ENCODE data around the gene SH3D21.

SH3D21 gene

GRCh38 chr1:36287595-36287994, 18.6 kb upstream of the SH3D21 start:
- Mint-ChIP-seq H3K27me3 (no peaks in the 10 kb centered on the region), H3K36me3 (peaks cover 58% of the 10 kb centered on the region), H3K27ac (no peak overlapping the region), H3K9me3 (no peaks in the 10 kb centered on the region), H3K4me1 (peaks cover 9% of the 10 kb centered on the region), H3K4me3 (no peak overlapping the region)
- ATAC-seq, result no peak

GRCh38 chr1:36295390-36295789, 10.8 kb upstream of the SH3D21 start:
- no peak for ATAC-seq
- Mint-ChIP-seq H3K9me3 (no peaks in the 10 kb centered on the region), H3K36me3 (peaks cover 54% of the 10 kb centered on the region), H3K27ac (no peak overlapping the region), H3K27me3 (no peaks in the 10 kb centered on the region), H3K4me1 (peaks cover 7% of the 10 kb centered on the region), H3K4me3 (no peak overlapping the region)

- no peak for ATAC-seq
- no peaks in the 10 kb centered on the region for H3K9me3 Mint-ChIP-seq
- H3K4me1 Mint-ChIP-seq, result peaks cover 7% of the 10 kb centered on the region
- H3K36me3 Mint-ChIP-seq, result peaks cover 55% of the 10 kb centered on the region
- H3K27ac Mint-ChIP-seq, result no peak overlapping the region
- H3K4me3 Mint-ChIP-seq, result no peak overlapping the region
- H3K27me3 Mint-ChIP-seq, result no peaks in the 10 kb centered on the region
These were observed 9.1 kb upstream of the SH3D21 start for GRCh38 chr1:36297062-36297461.

DNA sequence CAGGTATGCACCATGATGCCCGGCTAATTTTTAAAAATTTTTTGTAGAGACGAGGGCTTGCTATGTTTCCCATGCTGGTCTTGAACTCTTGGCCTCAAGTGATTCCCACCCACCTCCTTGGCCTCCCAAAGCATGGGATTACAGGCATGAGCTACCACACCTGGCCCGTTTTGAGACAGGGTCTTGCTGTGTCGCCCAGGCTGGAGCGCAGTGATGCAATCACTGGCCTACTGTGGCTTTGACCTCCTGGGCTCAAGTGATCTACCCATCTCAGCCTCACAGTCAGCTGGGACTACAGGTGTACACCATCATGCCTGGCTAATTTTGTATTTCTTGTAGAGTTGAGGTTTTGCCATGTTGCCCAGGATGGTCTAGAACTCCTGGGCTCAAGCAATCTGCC, 7.5 kb upstream of the SH3D21 start:
- no peaks in the 10 kb centered on the region for H3K9me3 Mint-ChIP-seq
- no peak overlapping the region for H3K4me3 Mint-ChIP-seq
- no peak overlapping the region for H3K27ac Mint-ChIP-seq
- no peaks in the 10 kb centered on the region for H3K27me3 Mint-ChIP-seq
- no peak for ATAC-seq
- H3K4me1 Mint-ChIP-seq, result peaks cover 11% of the 10 kb centered on the region
- peaks cover 64% of the 10 kb centered on the region for H3K36me3 Mint-ChIP-seq

- H3K27me3 Mint-ChIP-seq, result no peaks in the 10 kb centered on the region
- peaks cover 28% of the 10 kb centered on the region for H3K4me1 Mint-ChIP-seq
- peaks cover 66% of the 10 kb centered on the region for H3K36me3 Mint-ChIP-seq
- ATAC-seq, result no peak
- no peaks in the 10 kb centered on the region for H3K9me3 Mint-ChIP-seq
- no peak overlapping the region for H3K4me3 Mint-ChIP-seq
- peak overlapping the region; percentile 44 for H3K27ac Mint-ChIP-seq
These were observed 5.6 kb upstream of the SH3D21 start for GRCh38 chr1:36300526-36300925.

GRCh38 chr1:36301220-36301619, 4.9 kb upstream of the SH3D21 start:
- Mint-ChIP-seq H3K36me3 (peaks cover 59% of the 10 kb centered on the region), H3K27me3 (no peaks in the 10 kb centered on the region), H3K9me3 (no peaks in the 10 kb centered on the region), H3K27ac (peak overlapping the region; percentile 44), H3K4me1 (peaks cover 35% of the 10 kb centered on the region), H3K4me3 (no peak overlapping the region)
- no peak for ATAC-seq

DNA sequence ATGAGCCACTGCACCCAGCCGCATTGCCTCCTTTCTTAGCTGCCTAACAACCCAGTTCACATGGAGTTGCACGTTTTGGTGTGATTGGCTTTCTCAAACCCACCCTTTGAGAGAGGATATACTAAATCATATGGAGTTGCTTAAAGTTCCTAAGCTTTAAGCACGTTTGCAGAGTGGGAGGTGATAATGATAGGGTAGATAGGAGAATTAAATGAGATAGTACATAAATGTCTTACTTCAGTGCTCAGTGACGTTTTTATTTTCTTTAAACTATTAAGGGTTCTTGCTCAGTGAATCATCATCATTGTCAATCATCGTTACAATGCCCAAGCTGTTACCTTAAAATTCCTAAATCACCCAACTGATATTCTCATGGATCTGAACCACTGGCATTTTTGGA, 2.9 kb upstream of the SH3D21 start:
- peaks cover 53% of the 10 kb centered on the region for H3K36me3 Mint-ChIP-seq
- no peak overlapping the region for H3K4me3 Mint-ChIP-seq
- peak overlapping the region; percentile 5 for H3K27ac Mint-ChIP-seq
- no peaks in the 10 kb centered on the region for H3K27me3 Mint-ChIP-seq
- H3K4me1 Mint-ChIP-seq, result peaks cover 49% of the 10 kb centered on the region
- H3K9me3 Mint-ChIP-seq, result no peaks in the 10 kb centered on the region
- no peak for ATAC-seq

- peaks cover 55% of the 10 kb centered on the region for H3K36me3 Mint-ChIP-seq
- peak overlapping the region; percentile 40 for H3K4me3 Mint-ChIP-seq
- no peaks in the 10 kb centered on the region for H3K9me3 Mint-ChIP-seq
- H3K27me3 Mint-ChIP-seq, result no peaks in the 10 kb centered on the region
- ATAC-seq, result no peak
- H3K4me1 Mint-ChIP-seq, result peaks cover 49% of the 10 kb centered on the region
- H3K27ac Mint-ChIP-seq, result peak overlapping the region; percentile 5
These were observed 2.4 kb upstream of the SH3D21 start for GRCh38 chr1:36303650-36304360.

DNA sequence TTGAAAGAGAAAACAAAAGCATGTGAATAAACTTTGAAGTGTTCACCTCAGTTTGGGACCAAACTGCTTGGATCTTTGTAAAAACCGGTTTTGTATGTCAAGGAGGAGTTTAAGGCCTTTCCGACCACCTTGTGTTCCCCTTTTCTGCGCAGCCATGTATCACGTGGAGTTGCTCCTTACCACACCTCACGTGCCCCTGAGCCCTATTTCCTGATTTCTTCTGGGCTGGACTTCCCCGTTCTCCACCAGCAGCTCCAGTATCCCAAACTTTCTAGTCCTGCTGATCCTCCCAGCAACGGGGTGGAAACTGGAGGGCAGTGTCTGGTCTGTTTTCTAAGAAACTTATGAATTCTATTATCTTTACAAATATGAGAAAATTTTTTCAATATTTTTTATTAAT, 1.6 kb upstream of the SH3D21 start:
- no peak for ATAC-seq
- Mint-ChIP-seq H3K4me3 (no peak overlapping the region), H3K4me1 (peaks cover 48% of the 10 kb centered on the region), H3K27me3 (no peaks in the 10 kb centered on the region), H3K27ac (peak overlapping the region; percentile 66), H3K36me3 (peaks cover 58% of the 10 kb centered on the region), H3K9me3 (no peaks in the 10 kb centered on the region)

GRCh38 chr1:36304970-36305914, 926 bp upstream of the SH3D21 start:
- ATAC-seq, result no peak
- H3K4me1 Mint-ChIP-seq, result peaks cover 42% of the 10 kb centered on the region
- peak overlapping the region; percentile 95 for H3K4me3 Mint-ChIP-seq
- H3K9me3 Mint-ChIP-seq, result no peaks in the 10 kb centered on the region
- peak overlapping the region; percentile 66 for H3K27ac Mint-ChIP-seq
- no peaks in the 10 kb centered on the region for H3K27me3 Mint-ChIP-seq
- H3K36me3 Mint-ChIP-seq, result peaks cover 53% of the 10 kb centered on the region

GRCh38 chr1:36305915-36306209, 306 bp upstream of the SH3D21 start:
- H3K9me3 Mint-ChIP-seq, result no peaks in the 10 kb centered on the region
- peak overlapping the region; percentile 95 for H3K4me3 Mint-ChIP-seq
- peaks cover 47% of the 10 kb centered on the region for H3K36me3 Mint-ChIP-seq
- no peaks in the 10 kb centered on the region for H3K27me3 Mint-ChIP-seq
- no peak for ATAC-seq
- no peak overlapping the region for H3K27ac Mint-ChIP-seq
- H3K4me1 Mint-ChIP-seq, result peaks cover 42% of the 10 kb centered on the region

- peak overlapping the region; percentile 95 for H3K4me3 Mint-ChIP-seq
- H3K4me1 Mint-ChIP-seq, result peaks cover 42% of the 10 kb centered on the region
- peak overlapping the region; percentile 61 for H3K27ac Mint-ChIP-seq
- peaks cover 37% of the 10 kb centered on the region for H3K36me3 Mint-ChIP-seq
- ATAC-seq, result peak; percentile 99
- no peaks in the 10 kb centered on the region for H3K9me3 Mint-ChIP-seq
- no peaks in the 10 kb centered on the region for H3K27me3 Mint-ChIP-seq
These were observed 811 bp downstream of the SH3D21 start for GRCh38 chr1:36306902-36307456.

DNA sequence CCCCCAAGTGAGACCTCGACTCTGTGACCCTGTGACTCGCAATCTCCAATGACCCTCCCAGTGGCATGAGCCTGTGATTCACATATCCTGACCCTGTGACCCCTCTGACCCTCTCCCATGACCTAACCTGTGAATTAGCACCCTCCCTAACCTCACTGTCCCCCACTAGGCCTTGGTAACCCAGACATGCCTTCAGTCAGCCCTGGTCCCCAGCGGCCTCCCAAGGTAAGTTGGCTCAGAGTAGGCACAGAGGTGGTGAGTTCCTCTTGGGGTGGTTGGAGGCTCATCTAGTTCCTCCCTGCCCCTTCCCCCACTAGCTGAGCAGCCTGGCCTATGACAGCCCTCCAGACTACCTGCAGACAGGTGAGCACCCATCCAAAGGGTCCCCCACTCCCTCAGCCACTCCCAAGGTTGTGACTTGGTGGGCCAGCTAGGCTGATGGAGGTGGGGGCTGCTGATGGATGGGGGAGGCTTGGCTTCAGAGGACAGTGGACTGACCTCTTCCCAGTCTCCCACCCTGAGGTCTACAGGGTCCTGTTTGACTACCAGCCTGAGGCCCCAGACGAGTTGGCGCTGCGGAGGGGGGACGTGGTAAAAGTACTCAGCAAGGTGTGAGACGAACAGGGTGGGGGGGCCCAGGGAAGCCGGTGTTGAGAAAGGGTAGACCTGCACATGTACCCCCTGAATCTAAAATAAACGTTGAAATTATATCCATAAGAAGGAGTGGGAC, 1.6 kb downstream of the SH3D21 start:
- peak overlapping the region; percentile 95 for H3K4me3 Mint-ChIP-seq
- peaks cover 30% of the 10 kb centered on the region for H3K36me3 Mint-ChIP-seq
- H3K27me3 Mint-ChIP-seq, result no peaks in the 10 kb centered on the region
- ATAC-seq, result no peak
- H3K4me1 Mint-ChIP-seq, result peaks cover 42% of the 10 kb centered on the region
- no peak overlapping the region for H3K27ac Mint-ChIP-seq
- no peaks in the 10 kb centered on the region for H3K9me3 Mint-ChIP-seq

GRCh38 chr1:36309397-36309796, 3.2 kb downstream of the SH3D21 start:
- no peaks in the 10 kb centered on the region for H3K9me3 Mint-ChIP-seq
- ATAC-seq, result no peak
- no peaks in the 10 kb centered on the region for H3K27me3 Mint-ChIP-seq
- H3K4me1 Mint-ChIP-seq, result peaks cover 32% of the 10 kb centered on the region
- H3K27ac Mint-ChIP-seq, result no peak overlapping the region
- H3K36me3 Mint-ChIP-seq, result peaks cover 17% of the 10 kb centered on the region
- no peak overlapping the region for H3K4me3 Mint-ChIP-seq

DNA sequence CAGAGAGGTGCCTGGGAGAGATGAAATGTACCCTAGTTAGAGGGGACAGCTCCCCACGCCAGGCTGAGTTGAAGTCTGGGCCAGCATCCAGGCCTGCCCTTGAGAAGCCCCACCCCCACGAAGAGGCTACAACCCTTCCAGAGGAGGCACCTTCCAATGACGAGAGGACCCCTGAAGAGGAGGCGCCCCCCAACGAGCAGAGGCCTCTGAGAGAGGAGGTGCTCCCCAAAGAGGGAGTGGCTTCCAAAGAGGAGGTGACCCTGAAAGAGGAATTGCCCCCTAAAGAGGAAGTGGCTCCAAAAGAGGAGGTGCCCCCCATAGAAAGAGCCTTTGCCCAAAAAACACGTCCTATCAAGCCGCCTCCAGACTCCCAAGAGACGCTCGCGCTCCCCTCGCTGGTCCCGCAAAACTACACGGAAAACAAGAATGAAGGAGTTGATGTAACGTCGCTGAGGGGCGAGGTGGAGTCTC, 14.2 kb downstream of the SH3D21 start:
- no peaks in the 10 kb centered on the region for H3K36me3 Mint-ChIP-seq
- H3K27me3 Mint-ChIP-seq, result peaks cover 2% of the 10 kb centered on the region
- no peaks in the 10 kb centered on the region for H3K9me3 Mint-ChIP-seq
- peaks cover 30% of the 10 kb centered on the region for H3K4me1 Mint-ChIP-seq
- H3K27ac Mint-ChIP-seq, result peak overlapping the region; percentile 79
- ATAC-seq, result no peak
- peak overlapping the region; percentile 86 for H3K4me3 Mint-ChIP-seq

All from stimulated activated memory B cell treated with anti-CD40 and anti-IgM and Interleukin-4, amounts not matched to agents 10 μg/mL and 1 μg/mL and 100 μg/mL, for 72 hours (primary cell).